Measurements from ENCODE around the gene PDPN.
A peak's percentile ranks its signal among the peaks of the same experiment; 100 is the strongest.

Gene PDPN

GRCh38 chr1:13543451-13544220, 40.0 kb upstream of the PDPN start:
- no peak overlapping the region for H3K4me3 ChIP-seq (replicated peaks; ENCODE audit: low read depth, low read length)
- DNase-seq (ENCODE audit: low read depth), result peak; percentile 29
- peak; percentile 48 for TF ChIP-seq CTCF (IDR thresholded peaks at IDR 0.05; ENCODE audit: low read length, missing control alignments)

- DNase-seq (ENCODE audit: low read depth), result no peak
- no peak overlapping the region for H3K4me3 ChIP-seq (replicated peaks; ENCODE audit: low read depth, low read length)
- TF ChIP-seq CTCF (IDR thresholded peaks at IDR 0.05; ENCODE audit: low read length, missing control alignments), result no peak
Measured at GRCh38 chr1:13544221-13544556, 39.4 kb upstream of the PDPN start.

GRCh38 chr1:13546791-13547190, 36.8 kb upstream of the PDPN start:
- no peak for TF ChIP-seq CTCF (IDR thresholded peaks at IDR 0.05; ENCODE audit: low read length, missing control alignments)
- DNase-seq (ENCODE audit: low read depth), result no peak
- no peak overlapping the region for H3K4me3 ChIP-seq (replicated peaks; ENCODE audit: low read depth, low read length)

- TF ChIP-seq CTCF (IDR thresholded peaks at IDR 0.05; ENCODE audit: low read length, missing control alignments), result no peak
- no peak for DNase-seq (ENCODE audit: low read depth)
Measured at GRCh38 chr1:13548281-13548680, 35.4 kb upstream of the PDPN start.

GRCh38 chr1:13549021-13549420, 34.6 kb upstream of the PDPN start:
- H3K4me3 ChIP-seq (replicated peaks; ENCODE audit: low read depth, low read length), result no peak overlapping the region
- DNase-seq (ENCODE audit: low read depth), result no peak
- TF ChIP-seq CTCF (IDR thresholded peaks at IDR 0.05; ENCODE audit: low read length, missing control alignments), result no peak

More at GRCh38 chr1:13548281-13548680, 35.4 kb upstream of the PDPN start:
- H3K4me3 ChIP-seq (replicated peaks; ENCODE audit: low read depth, low read length), result no peak overlapping the region

GRCh38 chr1:13549521-13549920, 34.1 kb upstream of the PDPN start:
- DNase-seq (ENCODE audit: low read depth), result no peak
- no peak overlapping the region for H3K4me3 ChIP-seq (replicated peaks; ENCODE audit: low read depth, low read length)
- TF ChIP-seq CTCF (IDR thresholded peaks at IDR 0.05; ENCODE audit: low read length, missing control alignments), result no peak

- no peak overlapping the region for H3K4me3 ChIP-seq (replicated peaks; ENCODE audit: low read depth, low read length)
- no peak for DNase-seq (ENCODE audit: low read depth)
- no peak for TF ChIP-seq CTCF (IDR thresholded peaks at IDR 0.05; ENCODE audit: low read length, missing control alignments)
Measured at GRCh38 chr1:13550663-13551062, 33.0 kb upstream of the PDPN start.
